HG03280 (cell line): ENCODE results near the gene FPGS.
A peak's percentile ranks its signal among the peaks of the same experiment; 100 is the strongest.
"Not testable (repeated sequence)": the region's sequence is repeated elsewhere in the genome, so short reads cannot be mapped to it uniquely, and the experiment has no call there.

ENCODE experiments used
- ATAC-seq: cut with Tn5 transposase; IDR thresholded peaks from one replicate; pipeline ENCODE4 v1.9.1; 2021; ENCODE audit warnings: mild to moderate bottlenecking, moderate library complexity; ENCODE audit not compliant: unreplicated experiment

The FPGS gene, protein sequence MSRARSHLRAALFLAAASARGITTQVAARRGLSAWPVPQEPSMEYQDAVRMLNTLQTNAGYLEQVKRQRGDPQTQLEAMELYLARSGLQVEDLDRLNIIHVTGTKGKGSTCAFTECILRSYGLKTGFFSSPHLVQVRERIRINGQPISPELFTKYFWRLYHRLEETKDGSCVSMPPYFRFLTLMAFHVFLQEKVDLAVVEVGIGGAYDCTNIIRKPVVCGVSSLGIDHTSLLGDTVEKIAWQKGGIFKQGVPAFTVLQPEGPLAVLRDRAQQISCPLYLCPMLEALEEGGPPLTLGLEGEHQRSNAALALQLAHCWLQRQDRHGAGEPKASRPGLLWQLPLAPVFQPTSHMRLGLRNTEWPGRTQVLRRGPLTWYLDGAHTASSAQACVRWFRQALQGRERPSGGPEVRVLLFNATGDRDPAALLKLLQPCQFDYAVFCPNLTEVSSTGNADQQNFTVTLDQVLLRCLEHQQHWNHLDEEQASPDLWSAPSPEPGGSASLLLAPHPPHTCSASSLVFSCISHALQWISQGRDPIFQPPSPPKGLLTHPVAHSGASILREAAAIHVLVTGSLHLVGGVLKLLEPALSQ

DNA sequence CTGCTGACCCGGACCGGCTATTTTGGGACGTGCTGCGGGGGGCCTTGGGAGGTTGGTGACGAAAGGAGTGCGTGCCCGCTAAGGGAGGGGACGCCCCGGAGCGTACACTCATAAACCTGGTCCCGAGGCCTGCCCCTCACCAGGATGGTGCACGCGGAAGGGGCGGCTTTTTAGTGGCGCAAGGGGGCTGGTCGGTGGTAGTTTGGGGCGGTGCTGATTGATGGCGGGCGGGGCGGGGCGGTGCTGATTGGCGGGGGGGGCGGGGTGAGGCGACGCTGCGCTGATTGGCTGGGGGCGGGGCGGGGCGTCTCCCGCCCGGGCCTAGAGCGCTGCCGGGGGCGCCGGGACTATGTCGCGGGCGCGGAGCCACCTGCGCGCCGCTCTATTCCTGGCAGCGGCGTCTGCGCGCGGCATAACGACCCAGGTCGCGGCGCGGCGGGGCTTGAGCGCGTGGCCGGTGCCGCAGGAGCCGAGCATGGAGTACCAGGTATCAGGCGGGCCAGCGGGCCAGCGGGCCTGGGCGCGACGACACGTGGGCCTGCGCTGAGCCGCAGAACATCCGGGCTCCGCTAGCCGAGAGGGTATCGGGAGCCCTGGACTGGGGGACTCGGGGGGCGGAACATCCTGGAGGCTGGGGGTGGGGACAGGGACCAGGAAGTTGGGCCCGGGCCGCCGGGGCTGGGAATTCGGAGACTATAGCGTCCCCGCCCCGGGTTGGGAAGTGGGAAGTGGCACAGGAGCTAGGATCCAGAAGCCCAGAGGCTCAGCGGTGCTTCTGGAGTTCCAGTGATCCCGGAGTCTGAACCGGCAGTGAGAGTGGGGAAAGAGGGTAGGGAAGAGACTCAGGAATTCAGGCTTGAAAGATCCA, at the start of gene FPGS:
Gene FPGS, plus strand, starts transcription at position 307 of the 868 bp plus-strand sequence. Its CDS starts 43 bp downstream, at position 350.
- ATAC-seq = peak; percentile 78

DNA sequence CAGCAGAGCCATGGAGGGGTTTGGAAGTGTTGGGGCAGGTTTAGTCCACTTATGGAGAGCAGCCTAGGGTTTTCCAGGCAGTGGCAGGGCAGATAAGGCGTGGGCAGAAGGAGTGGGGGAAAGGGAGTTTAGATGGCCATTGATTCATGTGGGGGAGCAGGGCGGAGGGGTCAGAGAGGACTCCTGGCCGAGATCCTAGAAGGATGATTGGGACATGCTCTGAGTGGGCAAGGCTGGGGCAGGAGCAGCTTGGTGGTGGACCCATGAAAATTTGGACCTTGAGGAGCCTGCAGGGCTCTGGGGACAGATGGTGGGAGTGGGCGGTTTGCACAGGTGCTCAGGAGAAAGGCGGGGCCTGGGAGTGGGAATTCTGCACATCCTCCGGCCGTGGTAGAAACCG, 49.5 kb upstream of the FPGS start:
- ATAC-seq = no peak

DNA sequence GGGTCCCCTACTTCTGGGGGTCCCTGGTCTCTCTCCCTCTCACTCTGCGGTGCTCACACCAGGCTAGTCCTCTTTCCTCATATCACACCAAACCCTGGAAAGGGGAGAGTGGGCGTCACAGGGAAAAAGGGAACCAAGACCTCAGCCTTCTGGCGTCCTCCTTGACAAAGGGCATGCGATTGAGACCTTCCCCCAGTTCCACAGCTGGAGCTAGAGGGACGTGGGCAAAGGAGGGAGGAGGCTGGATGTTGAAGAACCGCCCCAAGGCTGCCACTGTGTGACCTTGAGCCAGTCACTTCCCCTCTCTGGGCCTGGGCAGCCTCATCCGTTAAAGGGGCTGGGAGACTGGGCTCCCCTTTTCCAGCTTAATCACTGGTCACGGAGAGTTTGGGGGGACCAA, 49.1 kb upstream of the FPGS start:
- no peak for ATAC-seq

DNA sequence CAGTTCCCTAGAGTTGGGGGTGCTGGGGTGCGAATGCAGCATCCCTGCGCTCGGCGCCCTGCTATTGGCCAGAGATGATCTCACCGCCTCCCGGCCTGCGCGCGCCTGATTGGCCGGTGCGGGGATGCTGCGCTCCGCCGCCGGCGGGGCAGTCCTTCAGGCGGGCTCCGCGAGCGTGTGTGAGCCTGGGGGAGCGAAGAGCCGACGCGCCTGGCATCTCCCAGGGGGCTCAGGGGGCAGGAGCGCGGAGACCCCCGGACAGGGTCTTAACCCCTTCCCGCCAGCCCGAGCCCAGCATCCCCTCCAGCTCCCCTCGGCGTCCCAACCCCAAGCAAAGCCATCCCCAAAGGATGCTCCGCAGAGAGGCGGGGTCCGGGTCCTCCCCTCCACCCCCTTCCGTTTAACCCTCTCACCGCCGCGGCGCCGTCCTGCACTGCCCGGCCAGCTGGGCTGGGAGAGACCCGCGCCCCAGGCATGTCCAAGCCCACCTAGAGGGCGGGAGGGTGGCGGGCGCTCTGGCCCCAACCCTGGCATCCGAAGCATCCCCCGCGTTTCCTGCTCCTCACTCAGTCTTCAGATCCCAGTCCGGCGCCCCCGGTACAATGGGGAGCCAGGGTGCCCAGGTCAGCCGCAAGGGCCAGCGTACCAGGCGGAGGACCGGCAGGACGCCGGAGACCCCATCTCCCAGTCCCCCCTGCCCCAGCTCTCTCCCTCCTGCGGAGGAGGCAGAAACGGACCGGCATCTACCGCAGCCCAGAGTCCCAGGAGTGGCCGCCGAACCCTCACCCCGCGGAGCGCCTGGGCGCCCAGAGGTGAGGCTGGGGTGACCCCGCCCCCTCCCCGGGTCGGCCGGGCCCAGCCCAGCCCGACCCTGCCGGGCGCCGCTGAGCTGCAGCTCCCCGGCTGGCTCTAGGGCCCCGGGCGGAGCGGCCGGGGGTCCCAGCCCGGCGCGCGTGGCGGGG, 48.3 kb upstream of the FPGS start:
- no peak for ATAC-seq

DNA sequence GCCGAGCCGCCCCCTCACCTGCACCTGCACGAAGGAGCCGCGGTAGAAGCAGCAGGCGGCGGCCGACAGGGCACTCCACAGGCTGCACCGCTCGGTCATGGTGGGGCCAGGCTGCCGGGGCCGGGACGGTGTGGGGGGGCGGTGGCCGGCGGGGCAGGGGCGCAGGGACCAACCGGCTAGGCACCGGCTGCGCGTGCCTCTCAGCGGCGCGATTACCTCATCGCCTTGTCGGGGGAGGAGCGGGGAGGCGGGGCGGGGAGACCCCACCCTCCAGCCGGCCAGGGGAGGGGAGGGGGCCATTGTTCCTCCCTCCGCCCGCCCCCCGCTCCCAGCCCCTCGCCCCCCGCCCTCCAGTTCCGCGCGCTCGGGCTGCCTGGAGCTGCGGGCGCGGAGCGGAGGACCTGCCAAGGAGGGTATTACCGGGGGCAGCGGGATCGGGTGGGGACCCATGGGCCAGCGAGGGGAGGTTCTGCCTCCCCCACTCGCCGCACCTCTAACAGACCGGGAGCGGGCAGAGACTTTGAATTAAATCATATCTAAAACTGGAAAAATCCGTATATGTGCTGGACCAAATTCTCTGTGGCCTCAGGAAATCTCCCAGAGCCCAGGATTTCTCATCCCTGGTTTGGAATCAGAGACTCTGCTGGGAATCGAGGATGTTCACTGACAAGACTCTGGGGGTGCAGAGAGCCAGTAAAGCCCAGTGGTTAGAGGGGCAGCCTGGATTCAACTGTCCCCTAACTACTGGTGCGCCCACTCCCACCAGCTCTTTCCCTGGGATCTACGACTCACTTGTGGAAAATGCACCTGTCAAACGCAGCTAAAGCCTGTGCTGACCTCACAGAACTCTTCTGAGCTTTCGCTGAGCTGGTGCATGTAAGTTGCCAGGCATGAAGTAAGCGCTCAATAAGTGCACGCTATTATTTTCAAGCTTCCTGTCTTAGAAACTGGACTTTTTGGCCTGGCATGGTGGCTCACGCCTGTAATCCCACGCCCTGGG, 47.3 kb upstream of the FPGS start:
- no peak for ATAC-seq

DNA sequence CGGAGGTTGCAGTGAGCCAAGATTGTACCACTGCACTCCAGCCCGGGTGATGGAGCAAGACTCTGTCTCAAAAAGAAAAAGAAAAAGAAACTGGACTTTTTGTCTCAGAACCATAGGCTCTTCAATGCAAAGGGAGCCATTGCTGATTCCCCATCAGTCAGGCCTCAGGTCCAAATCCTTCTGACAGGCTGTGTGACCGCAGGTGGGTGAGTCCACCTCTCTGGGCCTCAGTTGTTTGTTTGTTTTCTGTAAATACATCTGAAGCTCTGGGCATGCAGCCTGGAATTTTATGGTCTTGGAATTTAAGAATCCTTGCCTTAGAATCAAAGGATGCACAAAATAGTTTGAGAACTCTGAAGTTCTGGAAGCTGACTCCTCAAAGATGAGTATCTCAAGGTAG, 46.4 kb upstream of the FPGS start:
- ATAC-seq = no peak

DNA sequence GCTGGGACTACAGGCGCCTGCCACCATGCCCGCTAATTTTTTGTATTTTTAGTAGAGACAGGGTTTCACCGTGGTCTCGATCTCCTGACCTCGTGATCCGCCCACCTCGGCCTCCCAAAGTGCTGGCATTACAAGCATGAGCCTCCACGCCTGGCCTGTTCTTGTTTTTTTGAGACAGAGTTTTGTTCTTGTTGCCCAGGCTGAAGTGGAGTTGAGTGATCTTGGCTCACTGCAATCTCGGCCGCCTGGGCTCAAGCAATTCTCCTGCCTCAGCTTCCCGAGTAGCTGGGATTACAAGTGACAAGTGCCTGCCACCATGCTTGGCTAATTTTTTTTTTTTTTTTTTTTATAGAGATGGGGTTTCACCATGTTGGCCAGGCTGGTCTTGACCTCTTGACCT, 45.9 kb upstream of the FPGS start:
- ATAC-seq = not testable (repeated sequence)

DNA sequence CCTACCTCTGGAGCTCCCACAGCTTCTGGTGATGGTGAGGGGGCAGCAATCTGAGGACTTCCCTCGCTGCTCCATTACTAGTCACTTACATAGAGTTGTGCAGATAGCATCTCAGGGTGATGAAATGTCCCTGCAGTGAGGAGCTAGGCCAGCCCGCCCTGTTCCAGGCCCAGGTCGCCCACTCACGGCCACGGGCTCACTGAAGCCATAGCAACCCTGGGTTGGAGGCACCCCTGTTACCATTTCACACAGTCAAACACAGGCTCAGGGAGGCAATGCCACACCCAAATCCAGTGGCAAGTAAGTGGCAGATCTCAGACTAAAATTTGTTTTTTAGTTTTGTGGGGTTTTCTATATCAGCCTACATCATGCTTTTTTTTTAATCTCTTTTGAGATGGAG, 43.8 kb upstream of the FPGS start:
- no peak for ATAC-seq

DNA sequence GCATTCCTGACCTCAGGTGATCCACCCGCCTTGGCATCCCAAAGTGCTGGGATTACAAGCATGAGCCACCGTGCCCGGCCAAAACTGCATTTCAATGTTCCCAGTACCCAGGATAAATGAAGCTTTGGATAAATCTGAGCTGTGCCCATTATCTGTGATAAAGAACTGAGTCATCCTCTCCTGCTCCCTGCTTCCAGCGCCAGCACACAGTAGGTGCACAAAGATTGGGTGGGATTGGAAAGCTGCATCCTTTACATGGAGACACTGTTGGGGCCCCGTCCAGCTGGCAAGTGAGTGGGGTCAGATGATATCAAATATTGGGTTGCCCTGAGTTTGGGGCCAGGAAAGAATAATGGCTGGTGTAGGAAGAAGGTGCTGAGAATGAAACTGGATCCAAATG, 41.6 kb upstream of the FPGS start:
- ATAC-seq = no peak

DNA sequence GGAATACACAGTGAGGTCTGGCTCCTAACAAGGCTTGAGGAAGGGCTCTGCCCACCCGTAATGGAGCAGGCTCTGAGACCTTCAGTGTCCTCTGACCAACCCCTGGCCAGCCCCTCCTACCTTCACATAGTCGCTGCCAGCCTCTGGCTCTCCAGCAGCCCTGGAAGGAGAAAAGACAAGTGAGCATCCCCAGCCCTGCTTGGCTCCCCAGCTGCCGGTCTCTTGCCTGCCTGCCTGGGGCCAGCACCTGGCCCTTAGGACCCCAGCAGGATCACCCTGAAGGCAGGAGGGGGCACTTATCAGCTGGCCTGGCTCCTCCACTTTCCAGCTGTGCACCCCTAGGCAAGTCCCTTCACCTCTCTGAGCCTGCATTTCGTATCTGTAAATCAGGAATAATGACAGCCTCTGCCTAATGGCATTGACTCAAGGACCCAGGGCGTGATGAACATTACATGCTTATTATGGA, 41.2 kb upstream of the FPGS start:
- no peak for ATAC-seq

DNA sequence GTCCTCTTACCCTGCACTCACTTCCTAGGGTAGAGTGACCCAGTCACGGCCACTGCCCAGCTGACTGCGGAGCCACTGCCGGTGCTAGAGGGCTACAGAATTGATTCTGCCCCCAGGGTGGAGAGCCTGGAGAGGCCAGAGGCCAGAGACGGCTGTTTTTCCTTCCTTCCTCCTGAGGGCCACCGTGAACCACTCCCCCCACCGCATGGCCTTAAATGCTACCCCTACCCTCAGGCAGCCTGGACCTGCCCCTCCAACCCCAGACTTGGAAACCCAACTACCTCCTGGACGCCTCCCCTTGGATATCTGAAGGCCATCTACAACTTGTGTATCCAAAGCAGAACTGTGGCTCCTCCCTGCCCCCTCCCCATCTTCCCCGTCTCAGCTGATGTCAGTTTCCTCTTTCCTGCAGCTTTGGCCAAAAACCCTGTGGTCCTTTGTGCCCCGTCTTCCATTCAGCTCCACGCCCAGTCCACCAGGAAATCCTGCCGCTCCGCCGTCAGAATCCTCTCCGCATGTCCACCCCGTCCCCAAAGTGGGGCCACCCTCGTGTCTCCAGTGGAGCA, 40.5 kb upstream of the FPGS start:
- no peak for ATAC-seq

DNA sequence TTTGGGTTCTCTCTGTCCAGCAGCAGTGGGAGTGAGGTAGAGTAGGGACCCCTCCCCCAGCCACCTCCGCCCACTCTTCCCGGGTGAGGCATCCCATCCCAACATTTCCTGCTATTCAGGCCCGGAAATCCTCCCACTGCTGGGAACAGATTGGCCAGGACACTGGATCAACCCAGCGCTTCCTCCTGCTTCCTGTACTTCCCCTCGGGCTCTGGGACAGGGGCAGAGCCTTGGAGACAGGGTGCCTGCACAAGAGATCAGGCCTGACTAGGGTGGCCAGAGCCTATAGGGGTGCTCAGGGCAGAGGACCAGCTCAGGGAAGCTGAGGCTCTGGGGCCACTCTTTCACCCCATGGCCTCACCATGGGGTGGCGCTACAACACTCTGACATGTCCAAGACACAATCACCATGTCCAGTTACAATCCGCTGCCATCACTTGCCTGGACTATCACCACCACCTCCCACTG, 38.7 kb upstream of the FPGS start:
- ATAC-seq = no peak

DNA sequence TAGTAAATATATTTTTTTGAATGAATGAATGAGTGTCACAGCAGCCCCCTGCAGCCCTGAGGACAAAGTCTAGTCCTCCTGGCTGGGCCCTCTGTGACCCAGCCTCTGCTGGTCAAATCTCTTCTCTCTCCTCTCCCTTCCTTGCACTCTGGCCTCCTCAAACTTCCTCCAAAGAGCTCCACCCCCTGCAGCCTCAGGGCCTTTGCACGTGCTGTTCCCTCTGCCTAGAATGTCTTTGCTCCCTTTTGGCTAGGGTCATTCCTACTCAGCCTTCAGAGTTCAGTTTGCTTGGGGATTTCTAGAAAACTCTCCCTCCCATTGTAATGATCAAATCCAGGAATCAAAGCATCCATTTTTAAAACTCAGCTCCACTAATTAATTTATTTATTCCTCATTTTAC, 37.3 kb upstream of the FPGS start:
- no peak for ATAC-seq

DNA sequence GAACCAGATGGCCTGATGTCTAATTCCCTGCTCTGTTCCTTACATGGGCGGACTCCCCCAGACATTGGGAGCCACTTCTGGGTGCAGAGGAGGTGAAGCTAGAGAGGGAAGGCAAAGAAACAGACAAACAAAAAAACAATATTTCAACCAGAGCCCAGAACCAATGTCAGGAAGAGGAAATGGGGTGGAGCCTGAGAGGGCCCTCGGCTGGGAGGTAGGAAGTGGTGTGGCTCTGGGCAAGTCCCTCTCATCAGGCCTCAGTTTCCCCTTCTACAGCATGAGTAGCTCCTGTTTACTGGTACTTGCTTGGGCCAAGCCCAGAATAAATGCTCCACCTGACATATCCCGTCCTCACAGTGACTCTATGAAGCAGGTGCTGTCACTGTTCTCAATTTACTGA, 35.3 kb upstream of the FPGS start:
- ATAC-seq = no peak

DNA sequence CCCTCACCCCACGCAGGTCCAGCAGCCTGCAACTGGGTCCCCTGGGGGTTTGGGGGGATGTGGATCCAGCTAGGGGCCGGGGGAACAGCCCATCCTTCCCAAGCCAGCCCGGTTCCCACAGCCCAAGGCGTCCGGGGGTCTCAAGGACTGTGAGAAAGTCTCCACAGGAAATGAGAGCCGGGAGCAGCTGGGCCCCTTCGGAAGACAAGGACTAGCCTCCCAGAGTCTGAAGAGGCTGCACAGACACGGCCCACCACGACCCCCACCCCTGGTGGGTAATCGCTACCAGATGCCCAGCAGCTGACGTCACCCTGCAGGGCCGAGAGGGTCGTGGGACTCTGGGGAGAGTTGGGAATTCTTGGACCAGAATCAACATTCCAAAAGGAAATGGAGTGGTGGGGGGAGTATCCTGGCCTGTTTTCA, 34.8 kb upstream of the FPGS start:
- ATAC-seq = no peak

DNA sequence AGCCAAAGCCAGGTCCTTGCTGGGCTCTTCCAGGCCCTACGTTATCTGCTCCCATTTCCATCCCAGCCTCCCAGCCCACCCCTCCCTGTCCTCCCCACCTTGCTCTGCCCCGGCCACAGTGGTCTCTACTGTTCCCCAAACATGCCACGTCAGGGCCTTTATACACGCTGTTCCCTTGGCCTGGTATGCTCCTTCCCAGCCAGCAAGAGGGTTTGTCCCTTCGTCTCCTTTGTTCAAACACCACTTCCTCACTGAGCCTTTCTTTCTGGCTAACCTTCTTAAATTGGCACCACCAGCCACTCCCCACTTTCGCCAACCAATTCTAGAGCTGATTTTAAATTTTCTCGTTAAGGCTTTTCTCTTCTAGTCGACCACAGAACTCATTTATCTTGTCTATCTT, 34.0 kb upstream of the FPGS start:
- ATAC-seq = no peak

DNA sequence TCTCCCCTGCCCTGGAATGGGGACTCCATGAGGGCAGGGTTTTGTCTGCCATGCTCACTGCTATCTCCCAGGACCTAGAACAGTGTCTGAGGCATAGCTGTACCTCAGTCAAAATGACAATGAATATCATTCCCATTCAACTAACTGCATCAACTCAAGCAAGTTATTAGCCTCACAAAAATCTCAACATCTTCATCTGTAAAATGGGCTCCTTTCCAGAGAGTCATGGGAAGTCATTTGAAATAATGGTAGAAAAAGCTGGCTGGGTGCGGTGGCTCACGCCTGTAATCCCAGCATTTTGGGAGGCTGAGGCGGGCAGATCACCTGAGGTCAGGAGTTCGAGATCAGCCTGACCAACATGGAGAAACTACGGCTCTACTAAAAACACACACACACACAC, 33.6 kb upstream of the FPGS start:
- ATAC-seq = no peak

DNA sequence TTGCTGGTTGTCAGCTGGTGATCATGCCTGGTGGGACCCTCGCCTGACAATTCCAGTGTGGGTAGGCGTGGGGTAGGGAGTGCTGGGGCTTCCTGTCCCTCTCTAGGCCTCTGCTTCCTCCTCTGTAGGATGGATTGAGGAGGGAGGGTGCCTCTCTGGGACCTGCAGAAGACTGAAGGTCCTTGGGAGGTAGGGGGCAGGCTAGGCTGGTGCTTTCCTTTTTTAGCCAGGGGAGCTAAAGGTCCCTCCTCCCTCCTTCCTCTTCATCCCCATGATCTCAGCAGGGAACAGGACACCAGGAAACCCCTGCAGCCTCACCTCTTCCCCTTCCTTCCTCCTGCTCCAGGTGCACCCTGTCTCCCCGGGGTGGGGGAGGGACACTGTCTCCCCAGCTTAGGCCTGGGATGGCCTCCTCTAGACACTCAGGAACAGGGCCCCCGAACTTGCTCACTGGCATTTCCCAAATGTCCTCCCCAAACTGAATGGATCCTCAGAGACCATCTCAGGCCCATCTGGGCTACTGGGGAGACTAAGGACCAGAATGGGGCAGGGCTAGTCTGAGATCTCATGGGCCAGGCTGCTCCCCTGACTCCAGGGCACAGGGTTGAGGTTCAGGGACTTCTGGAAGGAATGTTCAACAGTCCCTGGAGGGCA, 32.6 kb upstream of the FPGS start:
- ATAC-seq = no peak
